AG09309 (cell line): ENCODE results near the gene CREG2.
"Not testable (repeated sequence)": the region's sequence is repeated elsewhere in the genome, so short reads cannot be mapped to it uniquely, and the experiment has no call there.

ENCODE experiments used
- DNase-seq: peaks from one replicate; pipeline ENCODE4 v3.0.0-alpha.2; 2010; ENCODE audit warnings: low read depth
- H3K4me3 ChIP-seq: 2 replicates; pipeline ENCODE4 v1.5.1; 2011; ENCODE audit warnings: mild to moderate bottlenecking, low read depth, low read length, moderate library complexity; ENCODE audit not compliant: control insufficient read depth
- CTCF ChIP-seq: IDR thresholded peaks from 2 replicates; pipeline ENCODE4 v1.5.1; 2011; ENCODE audit warnings: mild to moderate bottlenecking, low read depth, low read length, inconsistent platforms; ENCODE audit not compliant: insufficient read depth, control insufficient read depth; ENCODE audit errors: missing control alignments

CREG2 gene

GRCh38 chr2:101354420-101355311 is 32.6 kb downstream of the CREG2 start:
- no peak for TF ChIP-seq CTCF
- no peak for DNase-seq
- H3K4me3 ChIP-seq, result no peak overlapping the region

GRCh38 chr2:101352631-101353030 is 34.7 kb downstream of the CREG2 start:
- not testable (repeated sequence) for H3K4me3 ChIP-seq, DNase-seq

- TF ChIP-seq CTCF, result no peak
- H3K4me3 ChIP-seq, result no peak overlapping the region
Observed at GRCh38 chr2:101351207-101351606, 36.1 kb downstream of the CREG2 start.

GRCh38 chr2:101349893-101350662 is 37.2 kb downstream of the CREG2 start:
- DNase-seq, result no peak
- H3K4me3 ChIP-seq, result no peak overlapping the region
- TF ChIP-seq CTCF, result peak; percentile 52

More at GRCh38 chr2:101351207-101351606, 36.1 kb downstream of the CREG2 start:
- DNase-seq, result no peak

GRCh38 chr2:101348883-101349282 is 38.4 kb downstream of the CREG2 start:
- no peak for DNase-seq

GRCh38 chr2:101346909-101347308 is 40.4 kb downstream of the CREG2 start:
- no peak for TF ChIP-seq CTCF

More at GRCh38 chr2:101348883-101349282, 38.4 kb downstream of the CREG2 start:
- TF ChIP-seq CTCF, result no peak
- H3K4me3 ChIP-seq, result no peak overlapping the region

GRCh38 chr2:101344137-101344536 is 43.2 kb downstream of the CREG2 start:
- no peak overlapping the region for H3K4me3 ChIP-seq
- DNase-seq, result no peak
- no peak for TF ChIP-seq CTCF

More at GRCh38 chr2:101346909-101347308, 40.4 kb downstream of the CREG2 start:
- H3K4me3 ChIP-seq, result no peak overlapping the region
- DNase-seq, result no peak
